Femur (tissue), 1 donor: Measurements from ENCODE around the gene ATP4A.

Source experiments
- DNase-seq: peaks from one replicate; pipeline ENCODE4 v3.0.0-alpha.2; 2017

The ATP4A gene

DNA sequence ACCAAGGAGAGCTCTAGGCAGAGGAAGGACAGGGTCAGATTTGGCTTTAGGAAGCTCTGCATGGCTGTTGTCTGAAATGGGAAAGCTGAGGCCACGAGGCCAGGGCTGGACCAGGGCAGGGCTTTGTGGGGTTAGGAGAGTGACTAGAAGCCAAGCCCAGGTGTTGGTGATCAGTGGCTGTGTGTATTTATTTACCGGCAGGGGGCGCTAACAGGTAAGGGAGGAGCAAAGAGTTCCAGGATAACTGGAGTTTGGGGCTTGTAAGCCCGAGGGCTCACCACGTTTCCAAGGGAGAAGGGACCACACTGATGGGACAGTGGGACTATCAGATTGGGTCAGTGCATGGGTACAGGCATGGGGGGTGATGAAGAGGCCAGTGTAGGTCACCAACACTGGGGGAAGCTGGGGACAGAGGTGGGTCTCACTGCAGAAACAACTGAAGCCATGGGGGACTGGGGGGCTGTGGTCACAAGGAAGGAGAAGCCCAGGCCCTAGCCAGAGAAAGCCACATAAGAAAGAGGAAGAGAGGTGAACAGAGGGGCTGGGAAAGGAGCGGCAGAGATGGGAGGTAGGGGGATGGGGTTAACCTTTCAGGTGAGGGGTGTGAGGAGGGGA lies 14.2 kb downstream of the ATP4A start:
- no peak for DNase-seq

DNA sequence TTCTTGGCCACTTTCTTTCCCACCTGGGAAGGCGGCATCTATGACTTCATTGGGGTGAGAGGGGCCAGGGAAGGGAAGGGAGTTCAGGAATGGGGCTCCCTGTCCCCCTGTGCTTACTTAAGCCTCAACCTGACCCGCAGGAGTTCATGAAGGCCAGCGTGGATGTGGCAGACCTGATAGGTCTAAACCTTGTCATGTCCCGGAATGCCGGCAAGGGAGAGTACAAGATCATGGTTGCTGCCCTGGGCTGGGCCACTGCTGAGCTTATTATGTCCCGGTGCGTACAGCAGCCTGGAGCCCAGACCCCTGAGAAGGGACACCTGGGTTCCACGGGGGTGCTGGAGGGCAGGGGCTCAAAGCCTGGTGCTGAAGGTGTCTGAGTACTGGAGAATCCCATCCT lies 16.9 kb downstream of the ATP4A start:
- no peak for DNase-seq

DNA sequence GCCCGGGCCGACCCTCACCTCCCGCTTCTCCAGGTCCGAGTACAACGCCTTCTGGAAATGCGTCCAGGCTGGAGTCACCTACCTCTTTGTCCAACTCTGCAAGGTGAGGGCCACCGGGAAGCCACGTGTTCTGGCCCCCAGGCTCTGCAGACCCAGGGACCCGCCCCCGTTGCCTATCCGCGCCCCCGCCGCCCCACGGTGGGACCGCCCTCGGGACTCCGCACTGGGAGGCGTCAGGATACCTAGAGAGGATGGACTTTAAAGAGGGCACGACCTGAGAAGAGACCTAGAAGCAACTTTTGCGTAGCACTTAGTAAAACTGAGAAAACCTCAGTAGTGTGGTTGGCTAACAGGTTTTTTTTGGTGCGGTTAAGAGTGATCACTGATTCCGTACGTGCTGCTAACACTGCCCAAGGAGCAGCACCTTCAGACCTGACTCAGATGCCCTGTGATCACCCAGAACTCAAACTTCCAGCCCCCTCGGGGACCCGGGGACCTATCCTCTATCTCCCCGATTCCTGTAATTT lies 17.5 kb downstream of the ATP4A start:
- DNase-seq, result no peak

DNA sequence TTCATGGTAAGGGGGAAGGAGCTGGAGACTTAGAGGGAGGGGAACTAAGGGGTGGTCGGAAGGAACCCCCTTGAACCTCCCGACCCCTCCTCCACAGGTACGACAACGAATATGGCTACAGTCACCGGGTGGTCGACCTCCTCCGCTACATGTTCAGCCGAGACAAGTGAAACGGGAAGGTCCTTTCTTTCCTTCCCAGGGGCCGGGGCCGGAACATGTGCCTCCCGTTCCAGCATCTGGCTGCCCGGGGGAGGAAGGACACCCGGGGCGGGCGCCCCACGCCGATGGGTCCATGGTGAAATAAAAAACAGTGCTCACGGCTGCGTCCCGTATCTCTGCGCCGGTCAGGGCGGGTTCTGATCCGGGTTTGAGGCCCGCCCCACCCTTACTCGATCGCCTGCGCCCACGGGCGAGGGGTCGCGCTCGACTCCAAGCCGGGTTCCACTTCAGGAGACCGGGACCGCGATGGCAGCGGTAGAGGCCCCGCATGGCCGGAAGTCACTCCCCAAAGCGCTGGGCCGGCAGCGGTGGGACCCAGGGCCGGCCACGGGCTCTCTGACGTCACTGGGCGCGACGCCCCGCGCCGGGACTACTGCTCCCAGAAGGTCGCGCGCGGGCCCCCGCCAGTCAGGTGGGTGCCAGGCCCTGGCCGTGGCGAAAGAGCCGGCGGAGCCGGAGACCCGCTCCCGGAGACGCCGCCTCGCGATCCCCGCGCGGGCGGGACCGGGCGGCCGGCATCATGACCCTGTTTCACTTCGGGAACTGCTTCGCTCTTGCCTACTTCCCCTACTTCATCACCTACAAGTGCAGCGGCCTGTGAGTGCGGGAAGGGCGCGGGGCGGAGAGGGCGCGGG lies 18.2 kb downstream of the ATP4A start, which contains the start of gene TMEM147:
TMEM147 (plus strand) TSS at position 626 of the 854 bp plus-strand sequence; CDS start at position 740, 114 bp downstream.
- DNase-seq, result peak; percentile 93

DNA sequence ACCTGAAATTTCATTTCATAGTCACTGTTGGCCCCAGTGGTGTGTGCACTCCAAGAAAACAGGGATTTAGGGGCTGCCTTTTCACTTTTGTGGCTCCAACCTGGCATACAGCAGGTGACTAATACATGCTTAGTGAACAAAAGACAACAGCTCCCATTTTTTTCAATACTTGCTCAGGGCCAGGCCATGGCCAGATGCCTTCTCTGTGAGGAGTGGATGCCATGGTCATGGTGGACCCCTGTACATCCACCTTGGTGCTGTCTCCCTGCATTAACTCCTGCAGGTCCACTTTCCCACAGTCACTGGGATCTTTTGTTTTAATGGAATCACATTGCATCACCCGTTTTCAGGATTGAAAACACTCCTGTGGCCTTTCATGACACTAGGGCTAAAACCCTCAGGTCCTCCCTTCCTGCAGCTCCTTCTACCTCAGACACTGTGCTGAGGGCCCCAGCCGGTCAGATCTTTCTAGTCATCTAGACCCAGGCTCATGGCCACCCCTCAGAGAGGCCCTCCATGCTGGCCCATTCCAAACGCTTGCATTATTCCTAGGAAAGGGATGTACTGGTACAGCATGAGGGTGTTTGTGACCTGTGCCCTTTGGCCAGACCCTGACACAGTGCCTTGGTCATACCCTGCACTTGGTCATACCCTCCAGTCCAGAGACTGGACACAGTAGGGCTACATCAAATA lies 19.2 kb downstream of the ATP4A start:
- no peak for DNase-seq

DNA sequence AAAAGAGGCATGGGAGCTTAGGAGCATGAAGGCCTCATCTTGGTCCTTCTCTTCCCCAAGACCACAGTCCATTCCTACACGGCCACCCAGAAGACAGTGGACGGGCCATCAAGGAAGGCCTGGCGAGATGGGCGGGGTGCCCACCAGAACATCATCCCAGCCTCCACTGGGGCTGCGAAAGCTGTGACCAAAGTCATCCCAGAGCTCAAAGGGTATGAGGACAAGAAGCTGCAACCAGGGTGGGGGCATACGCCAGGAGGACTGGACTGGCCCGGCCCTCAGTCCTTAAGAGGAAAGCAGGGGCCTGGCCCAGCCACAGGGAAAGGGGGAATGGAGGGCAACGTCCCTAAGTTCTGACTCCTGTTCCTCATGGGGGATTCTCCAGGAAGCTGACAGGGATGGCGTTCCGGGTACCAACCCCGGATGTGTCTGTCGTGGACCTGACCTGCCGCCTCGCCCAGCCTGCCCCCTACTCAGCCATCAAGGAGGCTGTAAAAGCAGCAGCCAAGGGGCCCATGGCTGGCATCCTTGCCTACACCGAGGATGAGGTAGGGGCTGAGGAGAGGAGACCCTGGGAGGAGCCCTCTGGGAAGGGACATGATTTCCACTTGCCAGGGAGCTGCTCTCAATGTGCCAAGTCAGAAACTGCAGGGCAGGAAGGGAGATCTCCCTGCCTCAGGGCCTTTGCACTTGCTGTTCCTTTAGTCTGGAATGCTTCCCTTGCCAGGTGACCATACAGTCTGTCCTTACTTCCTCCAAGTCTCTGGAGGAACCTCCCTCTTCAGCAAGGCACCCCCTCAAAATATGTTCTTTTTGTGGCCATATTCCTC lies 20.0 kb downstream of the ATP4A start:
- DNase-seq, result no peak

DNA sequence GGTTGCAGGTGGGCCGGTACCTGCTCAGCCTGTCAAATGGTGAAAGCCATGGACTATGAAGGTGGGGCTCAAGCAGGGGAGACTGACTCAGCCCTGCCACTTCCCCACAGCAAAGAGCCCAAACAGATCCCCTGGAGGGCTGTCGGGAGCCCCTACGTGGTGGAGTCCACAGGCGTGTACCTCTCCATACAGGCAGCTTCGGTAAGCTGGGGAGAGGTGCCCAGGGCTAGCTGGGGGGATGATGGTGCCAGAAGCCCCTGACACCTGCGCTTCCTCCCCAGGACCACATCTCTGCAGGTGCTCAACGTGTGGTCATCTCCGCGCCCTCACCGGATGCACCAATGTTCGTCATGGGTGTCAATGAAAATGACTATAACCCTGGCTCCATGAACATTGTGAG lies 21.2 kb downstream of the ATP4A start:
- no peak for DNase-seq

DNA sequence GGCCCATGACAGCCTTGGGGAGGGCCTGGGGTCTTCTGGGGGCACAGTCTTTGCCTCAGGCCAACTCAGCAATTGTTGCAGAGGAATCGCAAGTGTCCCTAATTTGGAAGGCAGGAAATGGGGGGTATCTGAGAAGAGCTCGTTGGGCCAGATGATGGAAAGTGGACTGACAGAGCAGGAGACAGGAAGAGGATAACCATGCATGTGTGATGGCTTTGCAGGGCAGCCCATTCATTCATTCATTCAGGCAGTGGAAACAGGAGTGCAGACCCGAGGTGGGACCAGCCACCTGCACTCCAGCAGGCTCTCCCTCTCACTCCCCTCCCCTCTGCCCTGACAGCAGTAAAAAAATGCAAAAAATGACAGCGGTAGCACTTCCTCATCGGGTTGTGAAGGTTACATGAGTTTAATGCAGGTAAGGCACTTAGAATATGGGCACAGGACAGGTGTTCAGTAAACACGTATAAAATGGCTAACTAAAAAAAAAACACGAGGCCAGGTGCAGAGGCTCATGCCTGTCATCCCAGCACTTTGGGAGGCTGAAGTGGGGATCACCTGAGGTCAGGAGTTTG lies 23.0 kb downstream of the ATP4A start:
- no peak for DNase-seq

DNA sequence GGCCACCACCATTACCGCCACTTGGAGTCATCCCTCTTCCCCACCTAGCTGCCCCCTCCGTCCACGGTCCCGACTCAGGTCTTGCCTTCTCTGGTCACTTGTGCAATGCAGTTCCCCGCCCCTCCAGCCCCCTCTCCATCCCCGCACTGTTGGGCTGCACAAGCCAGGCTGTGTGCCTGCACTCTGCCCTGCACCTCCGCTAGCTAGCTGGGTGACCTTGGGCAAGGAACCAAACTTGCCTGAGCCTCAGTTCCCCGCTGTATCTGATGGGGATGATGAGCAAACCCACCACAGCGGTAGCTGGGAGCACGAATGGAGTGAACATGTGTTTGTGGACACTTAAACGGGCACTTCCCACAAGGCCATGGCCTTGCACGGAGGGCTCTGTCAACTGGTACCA lies 23.6 kb downstream of the ATP4A start:
- DNase-seq, result no peak

DNA sequence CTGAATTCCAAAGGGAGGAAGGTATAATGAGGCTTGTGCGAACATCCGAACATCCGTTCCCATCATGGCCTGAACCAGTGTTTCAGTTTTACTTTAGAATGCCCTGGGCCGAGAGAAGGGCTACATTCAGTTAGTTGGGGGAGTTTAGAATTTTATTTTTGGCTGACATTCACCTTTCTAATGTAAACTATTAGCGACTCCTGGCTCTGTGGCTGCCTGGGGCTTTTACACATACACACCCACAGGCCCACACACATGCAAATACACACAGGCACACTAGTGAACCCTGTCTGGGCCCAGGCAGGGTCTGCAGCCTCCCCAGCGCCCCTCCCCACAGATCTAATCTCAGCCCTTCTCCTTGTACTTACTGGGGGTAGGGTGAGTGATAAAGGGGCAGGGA lies 24.1 kb downstream of the ATP4A start:
- DNase-seq, result no peak

DNA sequence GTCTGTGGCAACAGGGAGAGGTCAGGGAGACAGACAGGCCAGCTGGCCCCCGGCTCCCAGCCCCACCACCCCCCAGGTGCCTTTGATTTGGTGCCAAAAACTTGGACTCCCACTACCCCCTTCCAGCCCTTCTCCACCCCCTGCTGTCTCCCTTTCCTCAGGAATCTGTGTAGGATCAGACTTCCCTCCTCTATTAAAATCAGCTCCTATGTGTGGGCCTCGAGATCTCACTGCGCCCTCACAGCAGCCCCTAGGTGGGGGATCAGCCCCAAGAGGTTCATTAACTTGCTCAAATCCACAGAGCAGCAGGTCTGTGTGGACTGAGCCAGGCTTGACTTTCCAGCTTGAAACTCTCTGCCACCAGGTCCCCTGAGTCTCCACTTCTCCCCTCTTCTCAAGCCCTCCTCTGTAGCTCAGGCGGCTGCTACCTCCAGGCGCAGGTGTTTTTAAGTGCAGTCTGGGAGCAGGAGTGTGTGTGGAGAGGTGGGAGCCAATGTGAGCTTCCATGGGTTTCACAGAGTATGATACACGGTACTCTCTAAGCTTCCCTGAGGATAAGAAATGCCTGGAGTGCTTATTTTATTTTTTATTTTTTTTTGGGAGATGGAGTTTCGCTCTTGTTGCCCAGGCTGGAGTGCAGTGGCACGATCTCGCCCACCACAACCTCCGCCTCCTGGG lies 28.5 kb downstream of the ATP4A start:
- no peak for DNase-seq

DNA sequence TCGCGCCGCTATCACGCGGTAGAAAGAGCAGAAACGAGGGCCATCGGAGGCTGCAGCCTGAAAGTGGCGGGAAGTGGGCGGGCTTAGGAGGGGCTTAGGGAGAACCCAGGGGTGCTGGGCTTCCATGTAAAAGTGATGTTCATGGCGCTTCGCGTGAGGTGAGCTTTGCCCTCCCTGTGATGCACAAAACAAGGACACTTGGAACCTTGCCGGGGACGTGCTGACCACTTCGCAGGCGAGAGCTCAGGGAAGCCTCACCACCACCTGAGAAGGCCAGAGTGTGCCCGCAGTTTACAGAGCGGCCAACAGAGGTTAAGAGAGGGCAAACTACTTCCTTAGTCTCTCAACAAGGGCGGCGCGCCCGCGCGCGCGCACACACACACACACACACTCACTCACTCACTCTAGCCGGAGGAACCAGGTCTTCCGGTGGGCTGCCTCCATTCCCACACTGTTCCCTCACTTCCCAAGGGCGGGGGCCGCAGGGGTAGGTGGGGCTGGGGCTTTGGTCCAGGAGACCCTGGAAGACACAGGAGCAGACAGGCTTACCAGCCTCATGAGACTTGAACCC lies 29.6 kb downstream of the ATP4A start:
- no peak for DNase-seq

DNA sequence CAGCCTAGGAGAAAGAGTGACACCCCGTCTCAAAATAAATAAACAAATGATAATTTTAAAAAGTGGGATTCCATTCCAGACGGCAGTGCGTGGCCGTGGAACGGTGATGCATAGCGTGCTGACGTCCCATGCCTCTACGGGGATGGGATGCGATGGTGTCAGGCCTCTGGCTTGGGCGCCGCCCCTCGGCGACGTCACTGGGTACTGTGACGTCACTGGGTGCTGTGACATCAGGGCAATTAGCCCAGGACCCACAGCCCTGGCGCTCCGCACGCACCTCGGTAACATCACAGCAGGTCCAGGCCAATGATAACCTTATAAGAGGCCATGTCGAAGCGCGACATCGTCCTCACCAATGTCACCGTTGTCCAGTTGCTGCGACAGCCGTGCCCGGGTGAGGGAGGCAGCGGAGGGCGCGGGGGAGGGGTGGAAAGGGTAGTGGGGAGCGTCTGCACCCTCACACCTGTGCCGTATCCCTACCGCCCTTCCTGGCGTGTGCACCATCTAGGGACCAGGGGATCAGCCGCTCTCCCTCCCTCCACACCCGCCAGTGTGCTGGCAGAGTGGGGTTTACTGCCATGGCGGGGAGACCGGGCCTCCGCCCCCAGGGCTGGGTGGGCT lies 30.1 kb downstream of the ATP4A start, which contains the start of gene GAPDHS:
GAPDHS (plus strand) TSS at position 256 of the 621 bp plus-strand sequence; CDS start at position 328, 72 bp downstream.
- DNase-seq, result no peak

DNA sequence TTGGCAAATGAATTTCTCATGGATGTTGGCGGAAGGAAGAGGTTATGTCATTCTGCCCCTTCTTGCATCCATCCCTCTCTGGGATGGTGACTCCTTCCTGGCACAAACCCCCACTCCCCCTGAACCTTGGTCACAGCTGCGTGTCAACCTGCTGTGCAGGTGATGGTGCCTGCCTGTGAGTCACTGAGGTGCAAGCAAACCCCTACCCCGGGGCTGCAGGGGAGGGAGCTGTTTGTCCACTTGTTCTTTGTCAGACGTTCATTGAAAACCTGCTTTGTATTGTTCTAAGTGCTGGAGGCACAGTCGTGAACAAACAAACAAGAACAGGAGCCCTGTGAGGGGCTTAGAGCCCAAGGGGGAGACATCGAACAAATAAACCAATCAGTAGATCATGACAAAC lies 32.2 kb downstream of the ATP4A start:
- DNase-seq, result no peak

DNA sequence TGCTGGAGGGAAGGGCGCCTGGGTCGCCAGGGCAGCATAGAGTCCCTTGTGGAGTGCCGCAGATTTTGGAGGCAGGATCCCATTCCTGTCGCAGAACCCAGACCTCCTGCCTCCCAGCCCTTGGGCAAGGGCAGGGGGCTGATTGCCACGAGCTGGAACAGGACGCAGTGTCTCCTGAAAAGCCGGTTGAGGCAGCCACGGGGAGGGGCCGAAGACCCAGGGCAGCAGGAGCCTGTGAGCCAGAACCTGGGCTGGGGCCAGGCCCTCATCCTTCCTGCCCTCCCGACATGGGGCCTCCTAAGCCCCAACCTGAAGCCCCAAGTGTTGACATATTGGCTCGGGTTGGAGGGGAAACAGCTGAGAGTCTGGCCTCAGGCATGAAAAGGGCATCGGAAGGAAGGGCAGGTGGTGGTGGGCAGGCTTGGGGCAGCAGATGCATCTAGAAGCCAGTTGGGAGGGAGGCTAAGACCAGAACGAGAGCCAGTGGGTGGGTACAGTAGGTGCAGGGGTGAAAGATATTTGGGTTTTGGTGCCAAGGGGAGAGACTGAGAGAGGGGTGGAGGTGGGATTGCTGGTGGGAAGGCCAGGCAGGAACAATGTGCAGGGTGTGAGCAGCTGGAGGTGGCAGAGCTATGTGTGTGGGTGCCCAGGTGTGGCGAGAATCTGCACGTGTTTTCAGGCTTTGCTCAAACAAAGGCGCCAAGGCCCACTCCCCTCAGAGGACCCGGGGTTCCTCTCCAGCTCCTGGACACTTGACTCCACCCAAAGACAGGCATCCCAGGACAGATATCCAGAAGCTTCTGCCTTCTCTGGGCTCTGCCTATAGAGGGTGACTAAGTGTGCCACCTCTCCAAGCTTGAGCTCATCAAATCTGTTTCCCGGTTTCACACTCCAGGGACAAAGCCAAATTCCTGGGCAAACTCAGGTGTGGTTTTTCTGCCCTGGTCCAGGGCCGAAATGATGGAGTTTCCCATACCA lies 33.9 kb downstream of the ATP4A start:
- DNase-seq, result no peak

DNA sequence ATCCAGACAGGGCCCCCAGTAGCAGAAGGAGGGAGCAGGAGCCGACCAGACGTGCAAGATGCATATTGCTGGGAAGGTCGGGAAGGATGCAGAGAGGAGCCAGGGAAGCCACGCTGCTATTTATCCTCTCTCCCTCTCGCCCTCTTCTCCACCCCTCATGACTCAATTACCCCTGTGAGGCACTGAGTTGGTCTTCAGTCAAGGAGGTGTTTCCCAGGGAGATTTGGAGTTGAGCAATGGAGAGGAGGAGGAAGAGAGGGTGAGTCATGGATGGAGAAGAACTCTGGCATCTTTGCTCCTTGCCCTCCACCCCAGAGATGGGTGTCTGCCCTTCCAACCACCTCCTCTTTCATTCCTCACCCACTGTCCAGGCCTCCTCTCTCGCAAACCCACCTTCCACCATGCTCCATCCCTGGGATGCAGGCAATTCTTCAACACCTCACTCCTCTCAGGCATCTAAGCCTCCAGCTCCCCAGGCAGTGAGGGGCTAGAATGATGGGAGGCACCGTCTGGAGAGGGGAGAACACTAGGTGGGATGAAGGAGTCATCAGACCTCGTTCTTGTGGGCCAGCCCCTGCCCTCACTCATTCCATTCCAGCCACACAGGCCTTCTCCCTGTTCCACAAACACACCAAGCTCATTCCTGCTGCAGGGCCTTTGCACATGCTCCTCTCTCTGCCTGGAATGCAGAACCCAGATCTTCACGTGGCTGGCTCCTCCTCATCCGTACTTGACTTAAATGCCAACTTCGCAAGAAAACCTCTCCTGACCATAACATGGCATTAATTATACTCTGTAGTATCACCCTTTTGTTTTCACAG lies 35.0 kb downstream of the ATP4A start, which contains the start of gene SBSN:
SBSN (minus strand) TSS at position 94 of the 821 bp plus-strand sequence; CDS start at position 64, 30 bp downstream.
- no peak for DNase-seq

DNA sequence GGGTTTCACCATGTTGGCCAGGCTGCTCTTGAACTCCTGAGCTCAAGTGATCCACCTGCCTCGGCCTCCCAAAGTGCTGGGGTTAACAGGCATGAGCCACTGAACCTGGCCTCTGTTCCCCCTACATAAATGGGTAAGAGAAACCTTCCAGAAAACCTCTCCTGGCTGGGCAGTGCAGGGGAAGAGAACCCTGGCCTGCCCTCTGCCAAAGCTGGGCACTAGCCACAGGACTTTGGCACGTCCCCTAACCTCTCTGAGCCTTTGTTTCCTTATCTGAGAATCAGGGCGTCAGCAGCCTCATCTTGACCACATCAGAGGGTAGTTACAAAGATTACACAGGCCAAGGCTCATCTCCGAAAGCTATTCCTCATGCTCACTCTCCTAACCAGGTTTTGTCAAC lies 37.6 kb downstream of the ATP4A start:
- DNase-seq, result no peak

DNA sequence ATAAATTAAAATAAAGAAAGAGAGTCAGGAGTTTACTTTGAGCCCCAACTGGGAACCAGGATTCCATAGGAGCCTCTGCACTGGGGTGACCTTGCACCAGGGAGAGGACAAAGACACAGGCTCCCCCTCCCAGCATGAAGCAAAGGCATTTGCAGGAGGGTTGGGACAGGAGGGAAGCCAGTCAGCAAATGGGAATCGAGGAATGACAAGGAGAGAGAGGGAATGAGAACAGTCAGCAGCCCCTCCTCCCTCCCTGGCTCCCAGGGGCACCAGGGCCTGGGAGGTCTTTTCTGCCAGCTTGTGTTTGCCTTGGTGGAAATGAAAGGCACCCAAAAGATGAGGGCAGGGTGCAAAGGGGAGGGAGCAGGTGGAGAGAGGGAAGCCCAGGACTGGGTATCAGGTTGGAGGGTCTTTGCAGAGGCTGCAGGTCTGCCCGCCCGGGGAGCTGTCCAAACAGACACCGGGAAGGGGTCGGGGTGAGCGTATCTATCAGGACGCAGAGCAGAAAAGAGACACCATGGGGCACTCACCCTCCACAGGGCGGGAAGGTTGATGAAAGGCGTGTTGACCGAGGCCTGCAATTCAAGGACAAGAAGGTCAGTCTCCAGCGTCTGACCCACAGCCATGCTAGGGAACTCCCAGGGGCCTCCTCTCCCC lies 39.1 kb downstream of the ATP4A start:
- DNase-seq, result no peak
